Smooth muscle cell (in vitro differentiated cells): ENCODE measurements around the gene BTAF1. TPM values are rescaled to one million over a fixed set of nuclear protein-coding genes. Genes with fewer than 3 reads are reported as not detected.

ENCODE experiments used
- DNase-seq: peaks from one replicate; lab custom pipeline; 2025; ENCODE audit not compliant: unreplicated experiment; lab: John Stamatoyannopoulos, UW
- H2AFZ ChIP-seq: fragments of 200-600 bp; sonication (generic); 2 replicates; pipeline ENCODE4 v1.6.0; 2016; ENCODE audit warnings: antibody characterized with exemption, low read depth, mild to moderate bottlenecking
- H3F3A ChIP-seq: fragments of 200-600 bp; sonication (generic); 2 replicates; pipeline ENCODE4 v1.6.0; 2017; ENCODE audit warnings: antibody characterized with exemption, low read depth
- H3K27ac ChIP-seq: fragments of 200-600 bp; sonication (generic); 2 replicates; pipeline ENCODE4 v1.5.1; 2016; ENCODE audit warnings: low read depth, mild to moderate bottlenecking
- H3K27me3 ChIP-seq: fragments of 200-600 bp; sonication (generic); 2 replicates; pipeline ENCODE4 v1.6.1; 2016; ENCODE audit warnings: low read depth, mild to moderate bottlenecking
- H3K36me3 ChIP-seq: fragments of 200-600 bp; sonication (generic); 2 replicates; pipeline ENCODE4 v1.5.1; 2016; ENCODE audit warnings: low read depth
- H3K4me1 ChIP-seq: fragments of 200-600 bp; sonication (generic); 2 replicates; pipeline ENCODE4 v1.5.1; 2016; ENCODE audit warnings: low read depth
- H3K4me2 ChIP-seq: fragments of 200-600 bp; sonication (generic); 2 replicates; pipeline ENCODE4 v1.6.0; 2016; ENCODE audit warnings: mild to moderate bottlenecking
- H3K4me3 ChIP-seq: fragments of 200-600 bp; sonication (generic); 2 replicates; pipeline ENCODE4 v1.5.1; 2016; ENCODE audit warnings: mild to moderate bottlenecking
- H3K79me2 ChIP-seq: fragments of 200-600 bp; sonication (generic); 2 replicates; pipeline ENCODE4 v1.6.0; 2016; ENCODE audit warnings: low read depth, mild to moderate bottlenecking
- H3K9ac ChIP-seq: fragments of 200-600 bp; sonication (generic); 2 replicates; pipeline ENCODE4 v1.6.0; 2016; ENCODE audit warnings: low read depth
- H3K9me3 ChIP-seq: fragments of 200-600 bp; sonication (generic); replicated peaks from 2 replicates; pipeline ENCODE4 v1.5.1; 2016; ENCODE audit warnings: low read depth
- H4K20me1 ChIP-seq: fragments of 200-600 bp; sonication (generic); 2 replicates; pipeline ENCODE4 v1.6.0; 2016; ENCODE audit warnings: low read depth
- CTCF ChIP-seq: fragments of 200-600 bp; sonication (generic); IDR thresholded peaks from 2 replicates; pipeline ENCODE4 v1.5.1; 2017; ENCODE audit warnings: borderline replicate concordance, mild to moderate bottlenecking, antibody characterized with exemption; ENCODE audit not compliant: insufficient read depth, poor library complexity, severe bottlenecking
- WGBS: methylation state at CpG from one replicate; pipeline ENCODE4 v1.1.7; 2016; ENCODE audit warnings: low lambda C conversion rate; 5-methylcytosine and 5-hydroxymethylcytosine counted together
- polyA plus RNA-seq: library from polyadenylated mRNA; unstranded; fragments of >200 nt; fragmentation: Nextera tagmentation; extraction: Ambion mirVana; gene quantifications from 2 replicates; pipeline ENCODE4 v1.2.1, GENCODE V29; 2016
- total RNA-seq: library from RNA; depleted of rRNA; stranded (reverse); fragments of >200 nt; gene quantifications from 2 replicates; pipeline ENCODE4 v1.2.3, GENCODE V29; 2014

The BTAF1 gene
- total and polyA plus RNA-seq, 2 experiments from 2014 or later = 13.2 to 47.3 TPM

DNA sequence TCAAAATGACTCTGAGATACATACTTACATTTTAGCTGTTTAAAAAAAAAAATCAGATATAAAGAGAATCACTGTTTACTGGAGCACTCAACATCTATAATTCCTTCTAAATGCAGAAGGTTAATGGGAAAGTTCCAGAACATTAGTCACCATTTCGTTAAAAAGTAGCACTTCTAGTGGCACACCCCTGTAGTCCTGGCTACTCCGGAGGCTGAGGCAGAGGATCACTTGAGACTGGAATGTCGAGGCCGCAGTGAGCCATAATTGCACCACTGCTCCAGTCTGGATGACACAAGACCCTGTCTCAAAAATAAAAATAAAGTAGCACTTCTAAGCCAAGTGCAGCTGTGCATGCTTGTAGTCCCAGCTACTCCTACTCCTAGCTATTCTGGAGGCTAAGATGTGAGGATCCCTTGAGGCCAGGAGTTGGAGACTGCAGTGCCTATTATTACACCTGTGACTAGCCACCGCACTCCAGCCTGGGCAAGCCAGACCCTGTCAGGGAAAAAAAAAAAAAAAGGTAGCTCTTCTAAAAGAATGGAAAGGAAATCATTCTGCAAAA, 16.5 kb upstream of the BTAF1 start:
- no peaks in the 10 kb centered on the region for H3K27me3 ChIP-seq
- peak overlapping the region; percentile 90 for H3K4me2 ChIP-seq
- H3K9me3 ChIP-seq = no peaks in the 10 kb centered on the region
- H4K20me1 ChIP-seq = no peaks in the 10 kb centered on the region
- no peak for TF ChIP-seq CTCF
- no peak for DNase-seq
- no peaks in the 10 kb centered on the region for H3K79me2 ChIP-seq
- H3K36me3 ChIP-seq = no peaks in the 10 kb centered on the region
- peak overlapping the region; percentile 87 for H3K4me3 ChIP-seq
- H3K9ac ChIP-seq = no peak overlapping the region
- no peak overlapping the region for H3K27ac ChIP-seq
- peaks cover 4% of the 10 kb centered on the region for H3F3A ChIP-seq
- H2AFZ ChIP-seq = no peak overlapping the region
- WGBS = 66% methylated on average over 5 of the region's 5 CpGs
- peaks cover 19% of the 10 kb centered on the region for H3K4me1 ChIP-seq

- no peaks in the 10 kb centered on the region for H3F3A ChIP-seq
- no peaks in the 10 kb centered on the region for H3K79me2 ChIP-seq
- peak overlapping the region; percentile 88 for H2AFZ ChIP-seq
- no peak for TF ChIP-seq CTCF
- 7% methylated on average over 15 of the region's 18 CpGs for WGBS
- peak overlapping the region; percentile 87 for H3K4me3 ChIP-seq
- no peak overlapping the region for H3K27ac ChIP-seq
- H3K27me3 ChIP-seq = no peaks in the 10 kb centered on the region
- H3K4me2 ChIP-seq = peak overlapping the region; percentile 90
- H4K20me1 ChIP-seq = no peaks in the 10 kb centered on the region
- no peak for DNase-seq
- peak overlapping the region; percentile 10 for H3K9ac ChIP-seq
- no peaks in the 10 kb centered on the region for H3K9me3 ChIP-seq
- H3K4me1 ChIP-seq = peaks cover 19% of the 10 kb centered on the region
- no peaks in the 10 kb centered on the region for H3K36me3 ChIP-seq
Observed at GRCh38 chr10:91907914-91908336, 15.6 kb upstream of the BTAF1 start.

- Histone ChIP-seq H4K20me1 (no peaks in the 10 kb centered on the region), H2AFZ (peak overlapping the region; percentile 88), H3K27ac (no peak overlapping the region), H3F3A (no peaks in the 10 kb centered on the region), H3K4me3 (peak overlapping the region; percentile 87), H3K9ac (peak overlapping the region; percentile 10), H3K9me3 (no peaks in the 10 kb centered on the region), H3K79me2 (no peaks in the 10 kb centered on the region), H3K36me3 (no peaks in the 10 kb centered on the region), H3K27me3 (peaks cover 1% of the 10 kb centered on the region), H3K4me2 (peak overlapping the region; percentile 90), H3K4me1 (peaks cover 19% of the 10 kb centered on the region)
- TF ChIP-seq CTCF = peak; percentile 27
- peak; percentile 21 for DNase-seq
- 1% methylated on average over 67 of the region's 93 CpGs for WGBS
Observed at GRCh38 chr10:91908337-91909116, 15.0 kb upstream of the BTAF1 start.
